GM15510 (cell line): ENCODE results near the gene TDRD10.

Source experiments
- POLR2A ChIP-seq: IDR thresholded peaks from 3 replicates; pipeline ENCODE4 v1.6.1; 2011; ENCODE audit warnings: borderline replicate concordance; ENCODE audit not compliant: insufficient read length; ENCODE audit errors: extremely low read depth

The TDRD10 gene, protein sequence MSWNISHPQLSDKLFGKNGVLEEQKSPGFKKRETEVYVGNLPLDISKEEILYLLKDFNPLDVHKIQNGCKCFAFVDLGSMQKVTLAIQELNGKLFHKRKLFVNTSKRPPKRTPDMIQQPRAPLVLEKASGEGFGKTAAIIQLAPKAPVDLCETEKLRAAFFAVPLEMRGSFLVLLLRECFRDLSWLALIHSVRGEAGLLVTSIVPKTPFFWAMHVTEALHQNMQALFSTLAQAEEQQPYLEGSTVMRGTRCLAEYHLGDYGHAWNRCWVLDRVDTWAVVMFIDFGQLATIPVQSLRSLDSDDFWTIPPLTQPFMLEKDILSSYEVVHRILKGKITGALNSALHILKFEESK

DNA sequence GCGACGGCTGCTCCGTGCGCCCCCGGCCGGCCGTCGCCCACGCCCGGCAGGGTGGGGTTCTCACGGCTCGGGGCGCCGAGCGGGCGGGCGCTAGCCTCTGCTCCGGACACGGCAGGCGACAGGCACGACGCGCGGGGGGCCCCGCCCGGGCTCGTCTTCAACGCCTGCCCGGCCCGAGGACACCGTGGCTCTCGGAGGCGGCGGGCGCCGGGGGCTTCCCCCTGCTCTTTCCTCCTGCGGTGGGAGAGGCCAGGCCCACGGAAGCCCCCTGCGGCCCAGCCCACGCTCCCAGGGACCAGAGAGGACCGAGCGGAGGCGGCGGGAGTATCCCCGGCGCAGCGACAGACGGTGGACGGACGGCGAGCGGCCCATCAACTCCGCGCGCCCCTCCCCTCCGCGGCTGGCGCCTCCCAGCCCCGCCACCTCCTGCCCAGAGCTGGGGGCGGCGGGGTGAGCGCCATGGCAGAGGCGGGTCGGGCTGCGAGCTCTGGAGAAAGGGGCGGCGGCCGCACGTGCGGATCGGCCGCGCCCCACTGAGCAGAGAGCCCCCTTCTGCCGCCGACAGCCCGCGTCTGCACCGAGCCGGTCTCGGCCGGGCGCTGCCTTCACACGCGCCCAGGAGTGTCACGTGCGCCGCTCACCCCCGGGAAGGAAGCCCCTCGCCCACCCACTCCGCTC is at the start of gene TDRD10, which contains the start of gene SHE:
Gene TDRD10, plus strand, starts transcription at position 154 of the 678 bp plus-strand sequence. CDS start 4,685 bp downstream, outside the sequence.
Gene SHE, minus strand, starts transcription at position 347 of the 678 bp plus-strand sequence. CDS start 386 bp downstream, outside the sequence.
- no peak for TF ChIP-seq POLR2A

DNA sequence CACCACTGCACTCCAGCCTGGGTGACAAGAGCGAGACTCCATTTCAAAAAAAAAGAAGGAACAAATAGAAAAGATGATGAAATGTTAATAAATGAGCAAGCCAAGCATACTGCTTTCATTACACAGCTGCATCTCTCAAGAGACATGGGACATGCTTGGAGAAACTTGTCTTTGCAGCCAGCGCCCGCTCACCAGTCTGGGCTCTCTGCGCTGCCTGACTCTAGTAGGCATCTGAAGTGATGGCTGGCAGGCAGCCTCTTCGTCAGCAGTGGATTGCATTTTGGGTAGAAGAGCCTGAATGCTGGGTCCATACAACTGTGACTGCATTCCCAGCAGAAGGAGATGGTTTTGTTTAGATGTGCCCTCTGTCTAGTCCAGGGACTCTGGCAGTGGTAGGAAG is 48.9 kb upstream of the TDRD10 start:
- no peak for TF ChIP-seq POLR2A

DNA sequence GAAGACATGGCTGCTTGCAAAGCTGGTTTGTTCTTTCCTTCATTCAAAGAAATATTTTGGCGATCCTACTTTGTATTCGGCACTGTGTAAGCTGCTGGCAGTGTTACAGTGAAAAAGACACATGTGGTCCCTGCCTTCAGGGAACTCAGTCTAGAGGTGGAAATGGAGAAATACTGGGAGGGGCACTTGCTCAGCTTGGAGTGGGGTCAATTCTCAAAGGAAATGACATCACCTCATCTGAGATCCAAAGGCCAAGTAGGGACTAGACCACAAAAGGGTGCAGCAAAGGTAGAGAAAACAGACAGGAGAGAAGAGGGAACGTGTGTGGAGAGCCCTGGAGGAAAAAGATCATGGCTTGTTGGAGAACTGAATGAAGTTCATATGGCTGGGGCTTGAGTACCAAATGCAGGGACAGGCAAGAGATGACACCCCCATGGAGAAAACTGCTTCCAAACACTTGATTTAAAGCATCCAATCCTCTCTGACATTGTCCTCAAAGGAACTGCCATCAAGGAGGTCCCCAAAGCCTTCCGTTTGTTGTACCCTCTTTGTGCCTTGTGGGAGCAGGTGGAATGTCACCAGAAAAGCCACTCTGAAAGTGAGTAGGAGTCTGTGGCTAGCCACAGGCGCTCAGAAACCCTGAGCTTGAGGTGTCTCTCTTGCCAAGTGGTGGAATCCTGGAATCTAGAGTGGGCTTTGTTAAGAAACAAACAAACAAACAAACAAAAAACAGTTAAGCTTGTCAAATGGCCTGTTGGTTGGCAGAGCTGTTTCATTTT is 48.3 kb upstream of the TDRD10 start:
- no peak for TF ChIP-seq POLR2A

DNA sequence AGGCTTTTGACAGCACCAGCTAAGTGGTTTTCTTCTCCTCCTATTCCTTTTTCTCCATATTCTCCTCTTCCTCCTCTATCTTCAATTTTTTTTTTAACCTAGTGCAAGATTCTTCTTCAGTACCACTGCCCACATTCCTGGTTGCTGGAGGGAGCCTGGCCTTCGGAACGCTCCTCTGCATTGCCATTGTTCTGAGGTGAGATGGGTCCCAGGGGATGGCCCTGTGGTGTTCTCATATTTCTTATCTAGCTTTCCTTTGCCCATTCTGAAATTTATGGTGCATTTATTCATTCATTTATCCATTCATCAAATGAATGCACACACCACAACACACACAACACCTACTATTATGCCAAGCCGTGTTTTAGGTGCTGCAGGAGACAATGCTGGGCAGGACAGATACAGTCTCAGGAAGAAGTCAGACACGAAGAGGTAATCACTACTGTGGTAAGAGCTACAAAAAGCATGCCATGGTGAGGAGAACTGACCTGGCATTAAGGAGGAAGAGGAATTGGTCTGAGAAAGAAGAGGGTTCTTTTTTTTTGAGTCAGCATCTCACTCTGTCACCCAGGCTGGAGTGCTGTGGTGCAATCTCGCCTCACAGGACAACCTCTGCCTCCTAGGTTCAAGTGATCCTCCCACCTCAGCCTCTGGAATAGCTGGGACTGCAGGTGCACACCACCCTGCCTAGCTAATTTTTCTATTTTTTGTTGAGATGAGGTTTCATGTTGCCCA is 47.5 kb upstream of the TDRD10 start:
- no peak for TF ChIP-seq POLR2A

DNA sequence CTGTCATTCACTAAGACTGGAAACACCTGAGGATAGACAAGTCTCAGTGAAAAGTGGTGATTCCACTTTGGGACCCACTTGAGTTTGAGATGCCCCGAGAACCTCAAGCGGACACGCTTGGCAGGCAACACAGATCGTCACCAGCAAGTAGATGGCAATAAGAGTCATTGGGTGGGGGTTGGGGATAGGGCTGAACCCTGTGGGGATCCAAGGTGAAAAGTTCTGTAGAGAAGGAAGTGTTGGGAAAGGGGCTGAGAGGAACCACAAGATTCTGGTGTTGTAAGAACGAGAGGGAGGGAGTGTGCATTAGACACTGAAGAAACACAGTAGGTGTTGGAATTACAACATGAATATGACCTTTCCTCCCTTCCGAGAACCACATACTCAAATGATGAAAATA is 45.4 kb upstream of the TDRD10 start:
- TF ChIP-seq POLR2A: no peak

DNA sequence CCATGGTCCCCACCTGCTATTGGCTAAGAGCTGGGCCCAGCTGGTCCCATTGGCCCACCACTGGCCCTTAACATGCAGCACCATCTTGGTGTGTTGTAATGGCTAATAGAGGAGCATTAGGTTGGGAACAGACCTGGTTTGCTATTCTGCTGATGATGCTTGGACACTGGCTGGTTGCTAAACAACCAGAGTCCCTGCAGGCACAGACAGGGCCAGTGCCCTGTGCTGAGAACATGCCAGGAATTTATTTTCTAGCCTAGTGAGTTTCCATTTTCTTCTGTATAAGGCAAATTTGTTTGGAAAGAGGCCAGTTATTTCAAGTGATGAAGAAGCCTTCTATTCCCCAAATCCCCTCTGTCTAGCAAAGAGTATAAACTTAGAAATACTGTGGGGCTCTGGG is 42.9 kb upstream of the TDRD10 start:
- no peak for TF ChIP-seq POLR2A

DNA sequence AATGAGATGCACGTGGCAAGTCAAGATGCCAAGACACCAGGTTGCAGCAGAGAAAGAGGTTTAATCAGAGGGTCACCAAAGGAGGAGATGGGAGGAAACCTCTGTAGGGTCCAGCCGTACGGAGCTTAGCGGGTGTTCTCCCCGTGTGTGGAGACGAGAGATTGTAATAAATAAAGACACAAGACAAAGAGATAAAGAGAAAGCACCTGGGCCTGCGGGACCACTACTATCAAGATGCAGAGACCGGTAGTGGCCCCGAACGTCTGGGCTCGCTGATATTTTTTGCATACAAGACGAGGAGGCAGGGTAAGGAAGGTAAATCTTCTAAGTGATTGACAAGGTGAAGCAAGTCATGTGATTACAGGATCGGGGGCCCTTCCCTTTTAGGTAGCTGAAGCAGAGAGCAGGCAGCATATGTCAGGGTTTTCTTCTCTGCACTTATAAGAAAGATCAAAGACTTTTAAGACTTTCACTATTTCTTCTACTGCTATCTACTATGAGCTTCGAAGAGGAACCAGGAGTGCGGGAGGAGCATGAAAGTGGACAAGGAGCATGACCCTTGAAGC is 41.2 kb upstream of the TDRD10 start:
- no peak for TF ChIP-seq POLR2A

DNA sequence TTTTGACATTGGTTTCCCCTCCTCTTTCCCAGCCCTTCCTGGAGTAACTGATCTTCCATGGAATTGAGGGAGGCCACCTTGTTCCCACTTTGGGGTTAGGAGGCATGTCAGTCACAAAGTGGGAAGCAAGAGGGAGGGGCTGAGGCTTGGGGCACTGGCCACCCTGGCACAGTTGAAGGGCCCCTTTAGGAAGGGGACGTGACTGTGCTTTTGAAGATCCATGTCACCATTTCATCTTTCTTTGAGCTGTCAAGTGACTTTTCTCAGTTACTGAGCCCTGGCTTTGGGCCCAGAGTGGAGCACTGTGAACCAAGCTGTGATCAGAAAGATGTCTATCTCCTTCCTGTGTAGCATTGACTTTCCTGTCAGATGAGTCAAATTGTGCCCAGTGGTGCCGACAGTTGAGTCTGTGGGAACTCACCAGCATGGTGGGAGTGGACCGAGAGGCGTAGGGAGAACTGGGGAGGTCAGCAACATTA is 38.5 kb upstream of the TDRD10 start:
- TF ChIP-seq POLR2A: no peak

DNA sequence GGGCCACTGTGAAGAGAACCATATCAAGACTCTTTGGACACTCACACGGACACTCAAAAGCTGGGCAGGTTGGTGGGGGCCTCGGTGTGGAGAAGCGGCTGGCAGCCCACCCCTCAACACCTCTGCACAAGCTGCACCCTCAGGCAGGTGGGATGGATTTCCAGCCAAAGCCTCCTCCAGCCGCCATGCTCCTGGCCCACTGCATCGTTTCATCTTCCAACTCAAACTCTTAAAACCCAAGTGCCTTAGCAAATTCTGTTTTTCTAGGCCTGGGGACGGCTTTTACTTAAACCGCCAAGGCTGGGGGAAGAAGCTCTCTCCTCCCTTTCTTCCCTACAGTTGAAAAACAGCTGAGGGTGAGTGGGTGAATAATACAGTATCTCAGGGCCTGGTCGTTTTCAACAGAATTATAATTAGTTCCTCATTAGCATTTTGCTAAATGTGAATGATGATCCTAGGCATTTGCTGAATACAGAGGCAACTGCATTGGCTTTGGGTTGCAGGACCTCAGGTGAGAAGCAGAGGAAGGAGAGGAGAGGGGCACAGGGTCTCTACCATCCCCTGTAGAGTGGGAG is 36.3 kb upstream of the TDRD10 start:
- TF ChIP-seq POLR2A: no peak

DNA sequence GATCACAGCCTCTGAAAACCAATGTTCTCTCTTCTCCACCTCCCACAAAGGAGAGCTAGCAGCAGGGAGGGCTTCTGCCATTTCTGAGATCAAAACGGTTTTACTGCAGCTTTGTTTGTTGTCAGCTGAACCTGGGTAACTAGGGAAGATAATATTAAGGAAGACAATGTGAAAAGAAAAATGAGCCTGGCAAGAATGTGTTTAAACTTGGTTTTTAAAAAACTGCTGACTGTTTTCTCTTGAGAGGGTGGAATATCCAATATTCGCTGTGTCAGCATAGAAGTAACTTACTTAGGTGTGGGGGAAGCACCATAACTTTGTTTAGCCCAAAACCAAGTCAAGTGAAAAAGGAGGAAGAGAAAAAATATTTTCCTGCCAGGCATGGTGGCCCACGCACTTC is 35.8 kb upstream of the TDRD10 start:
- TF ChIP-seq POLR2A: no peak

DNA sequence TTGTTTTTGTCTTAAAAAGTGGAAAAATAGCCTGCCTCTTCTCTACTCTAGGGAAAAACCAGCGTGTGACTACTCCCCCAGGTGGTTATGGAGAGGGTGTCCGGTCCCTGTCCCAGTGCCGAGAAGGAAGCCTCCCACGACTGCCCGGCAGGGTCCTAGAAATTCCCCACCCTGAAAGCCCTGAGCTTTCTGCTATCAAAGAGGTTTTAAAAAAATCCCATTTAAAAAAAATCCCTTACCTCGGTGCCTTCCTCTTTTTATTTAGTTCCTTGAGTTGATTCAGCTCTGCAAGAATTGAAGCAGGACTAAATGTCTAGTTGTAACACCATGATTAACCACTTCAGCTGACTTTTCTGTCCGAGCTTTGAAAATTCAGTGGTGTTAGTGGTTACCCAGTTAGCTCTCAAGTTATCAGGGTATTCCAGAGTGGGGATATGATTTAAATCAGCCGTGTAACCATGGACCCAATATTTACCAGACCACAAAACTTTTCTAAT is 35.0 kb upstream of the TDRD10 start:
- TF ChIP-seq POLR2A: no peak

DNA sequence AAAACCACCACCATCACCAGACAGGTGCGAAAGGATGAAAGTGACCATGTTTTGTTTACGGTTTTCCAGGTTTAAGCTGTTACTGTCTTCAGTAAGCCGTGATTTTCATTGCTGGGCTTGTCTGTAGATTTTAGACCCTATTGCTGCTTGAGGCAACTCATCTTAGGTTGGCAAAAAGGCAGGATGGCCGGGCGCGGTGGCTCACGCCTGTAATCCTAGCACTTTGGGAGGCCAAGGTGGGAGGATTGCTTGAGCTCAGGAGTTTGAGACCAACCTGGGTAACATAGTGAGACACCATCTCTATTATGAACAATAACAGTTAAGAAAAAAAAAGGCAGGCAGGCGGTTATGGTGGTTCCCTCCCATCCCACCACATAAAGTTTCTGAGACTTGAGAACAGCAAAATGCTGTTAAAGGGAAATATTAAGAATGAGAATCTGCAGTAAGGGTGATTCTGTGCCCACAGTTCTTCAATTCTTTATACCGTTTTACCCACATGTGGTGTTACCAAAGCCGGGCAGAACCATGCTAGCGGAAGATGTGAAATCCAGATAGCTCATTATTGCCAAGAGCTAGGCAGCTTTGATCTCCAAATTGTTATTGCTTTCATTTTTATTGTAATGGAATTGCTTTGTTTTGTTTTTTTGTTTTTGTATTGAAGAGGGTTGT is 34.5 kb upstream of the TDRD10 start:
- no peak for TF ChIP-seq POLR2A
